Panc1 (cell line): ENCODE results near the gene STRIP1. TPM values are rescaled to one million over a fixed set of nuclear protein-coding genes. Genes with fewer than 3 reads are reported as not detected.

Experiments
- ATAC-seq: fragments of 200-7000 bp; cut with Tn5 transposase; 2 replicates; pipeline ENCODE4 v1.9.1; 2020; ENCODE audit warnings: mild to moderate bottlenecking, moderate library complexity
- BruUV-seq: library from RNA; stranded (reverse); fragments of 400-500 nt; replicated peaks from 2 replicates; lab custom pipeline; 2021; lab: Mats Ljungman, UMichigan
- CTCF ChIA-PET: fragments of 300-600 bp; sonication (Branson Sonifier 250); formaldehyde crosslinking; loops from one replicate; lab custom pipeline; 2022; ENCODE audit warnings: antibody characterized with exemption; lab: Charles Lee
- POLR2A ChIA-PET: fragments of 300-600 bp; sonication (Branson Sonifier 250); formaldehyde crosslinking; loops from one replicate; lab custom pipeline; 2022; ENCODE audit warnings: antibody characterized with exemption; lab: Charles Lee
- DNase-seq: peaks from one replicate; pipeline ENCODE4 v3.0.0-alpha.2; 2010; ENCODE audit warnings: low read depth, low spot score
- H3K27ac ChIP-seq: 2 replicates; pipeline ENCODE4 v1.5.1; 2011; ENCODE audit warnings: mild to moderate bottlenecking, low read length, inconsistent platforms
- H3K27me3 ChIP-seq: fragments of 200-500 bp; sonication (Bioruptor generic); 2 replicates; pipeline ENCODE4 v1.6.0; 2014; ENCODE audit warnings: low read length, inconsistent platforms; ENCODE audit not compliant: control insufficient read depth, insufficient read depth
- H3K36me3 ChIP-seq: fragments of 200-500 bp; sonication (Bioruptor generic); 2 replicates; pipeline ENCODE4 v1.5.1; 2014; ENCODE audit warnings: inconsistent platforms, mild to moderate bottlenecking, low read length, moderate library complexity; ENCODE audit not compliant: control insufficient read depth, insufficient read depth
- H3K4me1 ChIP-seq: 2 replicates; pipeline ENCODE4 v1.5.1; 2011; ENCODE audit warnings: inconsistent platforms, mild to moderate bottlenecking, low read length, moderate library complexity; ENCODE audit not compliant: control insufficient read depth, insufficient read depth
- H3K4me3 ChIP-seq, 2 experiments: 2 replicates each; pipeline ENCODE4 v1.5.1; 2011 to 2012; ENCODE audit warnings: low read depth in 2 of 2, low read length in 2 of 2, mild to moderate bottlenecking in 2 of 2, inconsistent platforms in 1 of 2, moderate library complexity in 1 of 2
- H3K9me3 ChIP-seq: fragments of 200-500 bp; sonication (Bioruptor generic); 2 replicates; pipeline ENCODE4 v1.5.1; 2014; ENCODE audit warnings: low read depth, mild to moderate bottlenecking, inconsistent platforms, low read length, moderate library complexity; ENCODE audit not compliant: control insufficient read depth, insufficient read depth
- POLR2AphosphoS5 ChIP-seq: IDR thresholded peaks from 2 replicates; pipeline ENCODE4 v1.6.1; 2012; ENCODE audit warnings: mild to moderate bottlenecking, low read depth, low read length, moderate library complexity
- SIN3A ChIP-seq: IDR thresholded peaks from 2 replicates; pipeline ENCODE4 v1.6.1; 2012; ENCODE audit warnings: low read depth, mild to moderate bottlenecking, low read length, moderate library complexity, borderline replicate concordance; ENCODE audit not compliant: insufficient read depth
- TCF7L2 ChIP-seq: IDR thresholded peaks from 2 replicates; pipeline ENCODE4 v1.6.1; 2011; ENCODE audit warnings: mild to moderate bottlenecking, low read depth, low read length, inconsistent platforms
- in situ Hi-C: cut with HindIII; loops from 2 replicates; pipeline ENCODE4 v1.10.0; 2016; ENCODE audit warnings: low sequenced_read_pairs, low pct_unique_long_range_greater_than_20kb
- intact Hi-C: fragments of 100-400 bp; cut with micrococcal nuclease; formaldehyde crosslinking; loops from one replicate; pipeline ENCODE4 v1.10.0; 2022; ENCODE audit not compliant: unreplicated experiment
- total RNA-seq: library from RNA; stranded (reverse); gene quantifications from one replicate; pipeline ENCODE4 v1.2.1, GENCODE V29; 2021; ENCODE audit not compliant: unreplicated experiment
- TF ChIP-seq, protein P1 (sequence below), 2 experiments: IDR thresholded peaks; 2 replicates each; pipeline ENCODE4 v1.6.1; 2011 to 2012; ENCODE audit warnings: low read depth in 2 of 2, control low read depth in 1 of 2, low read length in 1 of 2, mild to moderate bottlenecking in 1 of 2, moderate library complexity in 1 of 2; ENCODE audit not compliant: insufficient read depth in 1 of 2
- TF ChIP-seq, protein P2 (sequence below): fragments of 450-650 bp; IDR thresholded peaks from 2 replicates; pipeline ENCODE4 v1.5.1; 2017; ENCODE audit warnings: mild to moderate bottlenecking

STRIP1 gene
- total RNA-seq, 1 experiment from 2014 or later: 26.1 TPM

DNA sequence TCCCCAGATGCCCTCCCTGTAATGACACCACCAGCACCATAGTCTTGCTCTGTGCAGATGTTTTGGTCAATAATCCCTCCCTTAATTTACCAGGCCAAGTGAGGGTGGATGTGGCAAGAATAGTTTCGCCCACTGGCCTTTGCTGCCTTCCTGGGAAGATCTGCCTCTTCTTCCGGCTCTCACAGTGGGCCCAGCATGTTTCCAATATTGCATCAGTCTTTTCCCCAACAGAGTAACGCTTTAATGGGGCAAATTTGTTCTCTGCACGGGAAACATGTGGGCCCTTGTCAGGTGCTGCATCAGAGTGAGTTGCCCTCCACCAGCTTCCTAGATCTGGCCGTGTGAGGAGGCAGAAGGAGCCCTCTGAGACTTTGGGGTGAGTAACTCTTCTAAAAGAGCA lies 48.1 kb downstream of the STRIP1 start:
- CTCF ChIA-PET: no interaction called here
- H3K36me3 ChIP-seq: no peaks in the 10 kb centered on the region
- DNase-seq (no peak), ATAC-seq (no peak)
- BruUV-seq: no TSS peak
- H3K27me3 ChIP-seq: peaks cover 9% of the 10 kb centered on the region
- POLR2A ChIA-PET: no interaction called here
- H3K9me3 ChIP-seq: no peaks in the 10 kb centered on the region
- intact Hi-C loops: no loop called here
- no peak overlapping the region for H3K4me3 ChIP-seq
- no peaks in the 10 kb centered on the region for H3K4me1 ChIP-seq
- in situ Hi-C loops: no loop called here
- no peak overlapping the region for H3K27ac ChIP-seq
- TF ChIP-seq SIN3A: no peak
- no peak for TF ChIP-seq POLR2AphosphoS5
- TF ChIP-seq, protein P1, sequence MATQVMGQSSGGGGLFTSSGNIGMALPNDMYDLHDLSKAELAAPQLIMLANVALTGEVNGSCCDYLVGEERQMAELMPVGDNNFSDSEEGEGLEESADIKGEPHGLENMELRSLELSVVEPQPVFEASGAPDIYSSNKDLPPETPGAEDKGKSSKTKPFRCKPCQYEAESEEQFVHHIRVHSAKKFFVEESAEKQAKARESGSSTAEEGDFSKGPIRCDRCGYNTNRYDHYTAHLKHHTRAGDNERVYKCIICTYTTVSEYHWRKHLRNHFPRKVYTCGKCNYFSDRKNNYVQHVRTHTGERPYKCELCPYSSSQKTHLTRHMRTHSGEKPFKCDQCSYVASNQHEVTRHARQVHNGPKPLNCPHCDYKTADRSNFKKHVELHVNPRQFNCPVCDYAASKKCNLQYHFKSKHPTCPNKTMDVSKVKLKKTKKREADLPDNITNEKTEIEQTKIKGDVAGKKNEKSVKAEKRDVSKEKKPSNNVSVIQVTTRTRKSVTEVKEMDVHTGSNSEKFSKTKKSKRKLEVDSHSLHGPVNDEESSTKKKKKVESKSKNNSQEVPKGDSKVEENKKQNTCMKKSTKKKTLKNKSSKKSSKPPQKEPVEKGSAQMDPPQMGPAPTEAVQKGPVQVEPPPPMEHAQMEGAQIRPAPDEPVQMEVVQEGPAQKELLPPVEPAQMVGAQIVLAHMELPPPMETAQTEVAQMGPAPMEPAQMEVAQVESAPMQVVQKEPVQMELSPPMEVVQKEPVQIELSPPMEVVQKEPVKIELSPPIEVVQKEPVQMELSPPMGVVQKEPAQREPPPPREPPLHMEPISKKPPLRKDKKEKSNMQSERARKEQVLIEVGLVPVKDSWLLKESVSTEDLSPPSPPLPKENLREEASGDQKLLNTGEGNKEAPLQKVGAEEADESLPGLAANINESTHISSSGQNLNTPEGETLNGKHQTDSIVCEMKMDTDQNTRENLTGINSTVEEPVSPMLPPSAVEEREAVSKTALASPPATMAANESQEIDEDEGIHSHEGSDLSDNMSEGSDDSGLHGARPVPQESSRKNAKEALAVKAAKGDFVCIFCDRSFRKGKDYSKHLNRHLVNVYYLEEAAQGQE (IDR thresholded peaks at IDR 0.05; ENCODE audit: insufficient read depth in 1 of 2, low read depth in 2 of 2, low read length in 1 of 2): no peak
- TF ChIP-seq TCF7L2: no peak
- TF ChIP-seq, protein P2, sequence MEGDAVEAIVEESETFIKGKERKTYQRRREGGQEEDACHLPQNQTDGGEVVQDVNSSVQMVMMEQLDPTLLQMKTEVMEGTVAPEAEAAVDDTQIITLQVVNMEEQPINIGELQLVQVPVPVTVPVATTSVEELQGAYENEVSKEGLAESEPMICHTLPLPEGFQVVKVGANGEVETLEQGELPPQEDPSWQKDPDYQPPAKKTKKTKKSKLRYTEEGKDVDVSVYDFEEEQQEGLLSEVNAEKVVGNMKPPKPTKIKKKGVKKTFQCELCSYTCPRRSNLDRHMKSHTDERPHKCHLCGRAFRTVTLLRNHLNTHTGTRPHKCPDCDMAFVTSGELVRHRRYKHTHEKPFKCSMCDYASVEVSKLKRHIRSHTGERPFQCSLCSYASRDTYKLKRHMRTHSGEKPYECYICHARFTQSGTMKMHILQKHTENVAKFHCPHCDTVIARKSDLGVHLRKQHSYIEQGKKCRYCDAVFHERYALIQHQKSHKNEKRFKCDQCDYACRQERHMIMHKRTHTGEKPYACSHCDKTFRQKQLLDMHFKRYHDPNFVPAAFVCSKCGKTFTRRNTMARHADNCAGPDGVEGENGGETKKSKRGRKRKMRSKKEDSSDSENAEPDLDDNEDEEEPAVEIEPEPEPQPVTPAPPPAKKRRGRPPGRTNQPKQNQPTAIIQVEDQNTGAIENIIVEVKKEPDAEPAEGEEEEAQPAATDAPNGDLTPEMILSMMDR: no peak

DNA sequence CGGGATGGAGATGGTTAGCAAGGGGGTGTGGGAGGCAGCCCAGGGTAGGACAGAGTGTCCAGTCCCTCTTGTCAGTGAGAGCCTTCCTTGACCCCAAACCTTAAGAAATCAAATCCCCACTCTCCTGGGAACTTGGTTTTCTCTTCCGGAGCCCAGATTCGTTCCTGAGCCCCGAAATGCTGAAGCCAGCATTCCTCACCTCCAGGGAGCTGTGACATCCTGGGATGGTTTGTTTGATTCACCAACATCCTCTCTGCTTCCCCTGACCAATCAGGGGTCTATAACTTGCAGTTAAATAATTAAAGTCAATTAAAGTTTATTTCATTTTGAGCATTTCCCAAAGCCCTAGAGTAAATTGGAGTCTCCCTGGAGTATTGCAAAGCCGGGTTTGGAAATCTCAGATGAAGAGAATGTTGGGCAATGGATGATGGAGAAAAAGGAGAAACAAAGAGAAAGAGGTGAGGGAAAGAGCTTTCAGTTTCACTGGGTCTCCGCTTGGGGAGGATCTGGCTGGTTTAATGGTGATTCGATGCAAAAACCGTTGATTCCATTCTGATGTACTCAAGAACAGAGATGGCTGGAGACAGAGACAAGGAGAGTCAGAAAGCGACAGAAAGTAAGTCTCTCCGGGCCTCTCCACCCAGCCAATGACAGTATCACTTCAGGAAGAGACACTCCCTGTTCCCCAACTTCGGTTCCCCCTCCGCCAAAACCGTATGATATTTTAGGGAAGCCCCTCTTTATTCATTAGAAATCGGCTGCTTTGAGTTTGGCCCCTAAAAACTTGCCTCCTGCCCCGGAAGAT lies 48.8 kb downstream of the STRIP1 start:
- intact Hi-C loops: no loop called here
- Histone ChIP-seq H3K9me3 (no peaks in the 10 kb centered on the region), H3K4me3 (no peak overlapping the region), H3K27me3 (peaks cover 9% of the 10 kb centered on the region), H3K4me1 (no peaks in the 10 kb centered on the region), H3K27ac (no peak overlapping the region), H3K36me3 (no peaks in the 10 kb centered on the region)
- DNase-seq (no peak), ATAC-seq (no peak)
- in situ Hi-C loops: no loop called here
- CTCF ChIA-PET: no interaction called here
- BruUV-seq: no TSS peak
- TF ChIP-seq, protein P1 (IDR thresholded peaks at IDR 0.05; ENCODE audit: insufficient read depth in 1 of 2, low read depth in 2 of 2, low read length in 1 of 2): no peak
- no peak for TF ChIP-seq TCF7L2
- TF ChIP-seq POLR2AphosphoS5: no peak
- no peak for TF ChIP-seq SIN3A
- TF ChIP-seq, protein P2: no peak
- POLR2A ChIA-PET: no interaction called here
